G401 (cell line): ENCODE results near the gene CD300LB. TPM values are rescaled to one million over a fixed set of nuclear protein-coding genes. Genes with fewer than 3 reads are reported as not detected.
"Not testable (repeated sequence)": the region's sequence is repeated elsewhere in the genome, so short reads cannot be mapped to it uniquely, and the experiment has no call there.

Experiments used
- DNase-seq: peaks from one replicate; pipeline ENCODE4 v3.0.0-alpha.2; 2015; ENCODE audit warnings: low spot score
- in situ Hi-C: cut with HindIII; loops from 2 replicates; pipeline ENCODE4 v1.10.0; 2016; ENCODE audit warnings: low sequenced_read_pairs, mixed read lengths
- total RNA-seq: library from RNA; depleted of rRNA; stranded (reverse); fragments of >200 nt; shearing (Covaris generic); gene quantifications from 2 replicates; pipeline ENCODE4 v1.2.3, GENCODE V29; 2014

Gene CD300LB
- total RNA-seq, 1 experiment from 2014 or later: not detected

- in situ Hi-C loops: no loop called here
- no peak for DNase-seq
These were observed 2.6 kb downstream of the CD300LB start for GRCh38 chr17:74528491-74529199.

- in situ Hi-C loops: no loop called here
- DNase-seq: no peak
These were observed 3.5 kb downstream of the CD300LB start for GRCh38 chr17:74527756-74528155.

GRCh38 chr17:74527081-74527480, 4.2 kb downstream of the CD300LB start:
- in situ Hi-C loops: no loop called here

GRCh38 chr17:74526681-74527080, 4.6 kb downstream of the CD300LB start:
- in situ Hi-C loops: no loop called here
- no peak for DNase-seq

More at GRCh38 chr17:74527081-74527480, 4.2 kb downstream of the CD300LB start:
- no peak for DNase-seq

GRCh38 chr17:74525781-74526288, 5.4 kb downstream of the CD300LB start:
- DNase-seq: no peak
- in situ Hi-C loops: no loop called here

GRCh38 chr17:74525465-74525725, 5.9 kb downstream of the CD300LB start:
- DNase-seq: no peak
- in situ Hi-C loops: no loop called here

DNA sequence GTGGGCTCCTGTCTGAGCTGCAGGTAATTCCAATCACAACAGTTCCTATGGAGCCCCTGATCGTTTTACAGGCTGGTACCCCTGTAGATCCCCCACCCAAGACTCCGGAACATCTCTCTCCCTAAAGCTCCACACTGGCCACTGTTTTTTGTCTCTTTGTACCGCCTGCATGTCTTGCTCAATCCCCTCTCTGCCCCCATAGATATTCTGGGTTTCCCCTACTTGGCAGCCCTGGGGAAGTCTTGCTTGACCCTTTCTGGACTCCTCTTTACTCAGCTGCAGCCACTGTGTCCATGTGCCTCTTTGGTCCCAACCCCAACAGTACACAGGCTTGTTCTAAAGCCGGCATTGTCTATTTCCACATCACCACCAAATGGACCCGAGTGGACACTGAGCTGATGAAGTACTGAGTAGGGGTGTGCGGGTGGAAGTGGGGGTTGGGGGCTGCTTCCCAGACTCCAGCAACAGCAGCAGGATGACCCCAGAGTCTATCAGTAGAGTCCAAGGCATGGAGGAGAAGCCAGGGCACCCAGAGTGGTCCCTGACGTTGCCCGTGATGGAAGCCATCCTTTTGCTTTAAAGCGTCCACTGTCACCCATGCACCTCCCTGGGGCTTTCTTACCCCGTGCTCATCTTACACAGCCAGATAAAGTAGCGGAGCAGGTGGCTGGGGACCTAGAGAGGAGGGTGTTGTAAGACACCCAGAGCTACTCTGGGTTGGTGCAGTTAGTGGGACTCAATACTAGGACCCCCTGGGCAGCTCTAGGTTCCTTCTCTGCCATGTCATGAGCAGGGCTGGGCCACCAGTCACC, 6.4 kb downstream of the CD300LB start:
- in situ Hi-C loops: no loop called here

DNA sequence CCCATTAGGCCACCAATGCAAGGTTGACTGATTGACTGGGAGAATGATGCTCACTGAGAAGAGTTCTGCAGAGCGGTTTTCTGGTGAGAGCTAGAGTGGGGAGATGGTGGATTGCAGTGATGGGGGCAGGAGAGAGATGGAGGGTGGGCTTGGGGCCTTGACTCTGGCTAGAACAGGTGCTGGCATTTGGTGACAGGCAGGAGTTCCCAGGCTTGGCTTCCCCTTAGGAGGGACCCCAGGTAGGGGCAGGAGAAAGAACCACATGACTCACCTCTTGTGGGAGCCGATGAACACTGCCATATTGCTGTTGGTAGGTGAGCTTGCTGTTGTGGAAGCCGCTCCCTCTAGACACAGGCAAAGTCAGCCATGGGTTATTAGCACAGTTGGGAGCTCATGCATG, 8.0 kb downstream of the CD300LB start:
- in situ Hi-C loops: no loop called here
- DNase-seq: no peak

More for the DNA sequence above, 6.4 kb downstream of the CD300LB start:
- DNase-seq: no peak

- in situ Hi-C loops: no loop called here
- no peak for DNase-seq
These were observed 8.7 kb downstream of the CD300LB start for GRCh38 chr17:74522381-74523105.

DNA sequence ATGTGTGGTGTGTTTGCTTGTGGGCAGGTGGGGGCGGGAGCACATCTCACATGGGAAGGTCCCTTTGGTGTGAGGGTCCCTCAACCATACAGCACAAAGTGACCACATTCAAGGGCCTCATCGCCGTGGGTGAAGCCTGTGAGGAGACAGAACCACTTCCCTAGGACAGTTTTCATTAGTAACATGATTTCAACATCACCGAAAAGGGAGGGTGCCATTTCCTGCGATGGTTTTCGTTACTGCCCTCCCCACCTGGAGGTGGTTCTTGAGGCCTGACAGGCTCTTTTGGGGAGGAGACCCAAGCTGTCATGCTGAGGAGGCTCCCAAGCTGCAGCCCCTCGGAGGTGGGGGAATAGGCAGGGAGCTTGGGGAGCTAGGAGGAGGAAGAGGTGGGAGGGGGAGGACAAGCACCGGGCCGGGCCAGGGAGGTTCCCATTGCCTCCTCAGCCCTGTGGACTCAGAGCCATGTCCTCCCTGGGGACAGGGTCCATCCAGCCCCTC, 9.5 kb downstream of the CD300LB start:
- no peak for DNase-seq
- in situ Hi-C loops: no loop called here

GRCh38 chr17:74520790-74521480, 10.3 kb downstream of the CD300LB start:
- in situ Hi-C loops: no loop called here
- no peak for DNase-seq

DNA sequence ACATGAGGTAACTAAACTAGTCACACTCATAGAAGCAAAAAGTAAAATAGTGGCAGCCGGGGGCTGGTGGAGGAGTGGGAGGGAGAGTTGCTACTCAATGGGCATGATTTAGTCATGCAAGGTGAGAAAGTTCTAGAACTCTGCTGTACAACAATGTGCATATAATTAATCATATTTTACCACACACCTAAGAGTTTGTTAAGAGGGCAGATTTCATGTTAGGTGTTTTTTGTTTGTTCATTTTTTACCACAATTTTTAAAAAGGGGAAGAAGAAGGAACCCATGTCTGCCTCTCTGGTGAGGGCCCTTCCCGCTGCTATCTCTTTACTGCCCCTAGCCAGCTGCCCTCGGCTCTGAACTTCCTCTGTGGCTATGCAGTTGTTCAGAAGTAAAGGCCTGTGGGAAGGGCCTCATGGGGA, 11.2 kb downstream of the CD300LB start:
- in situ Hi-C loops: no loop called here
- no peak for DNase-seq

DNA sequence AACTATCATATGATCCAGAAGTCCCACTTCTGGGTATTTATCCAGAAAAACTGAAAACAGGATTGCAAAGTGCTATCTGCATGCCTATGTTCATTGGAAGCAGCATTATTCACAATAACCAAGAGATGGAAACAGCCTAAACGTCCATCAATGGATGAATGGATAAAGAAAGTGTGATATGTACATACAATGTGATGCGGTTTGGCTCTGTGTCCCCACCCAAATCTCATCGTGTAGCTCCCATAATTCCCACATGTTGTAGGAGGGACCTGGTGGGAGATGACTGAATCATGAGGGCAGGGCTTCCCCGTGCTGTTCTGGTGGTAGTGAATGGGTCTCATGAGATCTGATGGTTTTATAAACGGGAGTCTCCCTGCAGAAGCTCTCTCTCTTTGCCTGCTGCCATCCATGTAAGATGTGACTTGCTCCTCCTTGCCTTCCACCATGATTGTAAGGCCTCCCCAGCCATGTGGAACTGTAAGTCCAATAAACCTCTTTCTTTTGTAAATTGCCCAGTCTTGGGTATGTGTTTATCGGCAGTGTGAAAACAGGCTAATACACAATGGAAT, 12.8 kb downstream of the CD300LB start:
- in situ Hi-C loops, DNase-seq: not testable (repeated sequence)

DNA sequence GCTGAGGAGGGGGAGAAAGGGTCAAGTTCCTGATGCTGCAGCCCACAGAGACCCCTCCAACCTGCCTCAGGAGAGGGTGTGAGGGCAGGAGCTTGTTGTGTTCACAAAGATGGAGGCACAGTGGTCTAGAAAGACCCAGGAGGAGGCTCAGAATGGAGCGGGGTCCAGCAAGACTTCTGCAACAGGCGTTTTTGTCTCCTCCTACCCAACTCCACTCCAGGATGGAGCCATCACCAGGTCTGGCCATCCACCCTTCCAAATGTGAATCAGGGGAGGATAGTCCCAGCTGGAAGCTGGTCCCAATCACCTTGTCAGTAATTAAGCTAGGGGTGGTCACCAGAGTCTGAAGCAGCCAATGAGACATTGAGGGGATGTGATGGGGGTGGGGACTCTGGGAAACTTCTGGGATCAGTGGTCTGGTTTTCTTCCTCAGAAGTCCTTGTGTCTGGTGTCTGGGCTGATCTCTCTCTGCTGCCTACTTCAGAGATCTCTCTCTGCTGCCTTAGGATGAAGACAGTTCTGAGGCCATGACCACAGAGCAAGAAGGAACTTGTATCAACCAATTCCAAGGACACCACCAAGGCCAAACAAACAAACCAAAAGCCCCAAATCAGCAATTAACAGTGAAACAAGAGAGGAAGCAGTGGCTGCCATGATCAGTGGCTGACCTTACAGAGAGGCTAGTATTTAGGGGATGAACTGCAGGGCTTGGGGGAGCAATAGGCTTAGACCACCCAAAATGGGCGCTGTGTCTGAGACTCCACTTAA, 14.5 kb downstream of the CD300LB start:
- no peak for DNase-seq
- in situ Hi-C loops: no loop called here

GRCh38 chr17:74515941-74516340, 15.3 kb downstream of the CD300LB start:
- in situ Hi-C loops: no loop called here
- DNase-seq: no peak

DNA sequence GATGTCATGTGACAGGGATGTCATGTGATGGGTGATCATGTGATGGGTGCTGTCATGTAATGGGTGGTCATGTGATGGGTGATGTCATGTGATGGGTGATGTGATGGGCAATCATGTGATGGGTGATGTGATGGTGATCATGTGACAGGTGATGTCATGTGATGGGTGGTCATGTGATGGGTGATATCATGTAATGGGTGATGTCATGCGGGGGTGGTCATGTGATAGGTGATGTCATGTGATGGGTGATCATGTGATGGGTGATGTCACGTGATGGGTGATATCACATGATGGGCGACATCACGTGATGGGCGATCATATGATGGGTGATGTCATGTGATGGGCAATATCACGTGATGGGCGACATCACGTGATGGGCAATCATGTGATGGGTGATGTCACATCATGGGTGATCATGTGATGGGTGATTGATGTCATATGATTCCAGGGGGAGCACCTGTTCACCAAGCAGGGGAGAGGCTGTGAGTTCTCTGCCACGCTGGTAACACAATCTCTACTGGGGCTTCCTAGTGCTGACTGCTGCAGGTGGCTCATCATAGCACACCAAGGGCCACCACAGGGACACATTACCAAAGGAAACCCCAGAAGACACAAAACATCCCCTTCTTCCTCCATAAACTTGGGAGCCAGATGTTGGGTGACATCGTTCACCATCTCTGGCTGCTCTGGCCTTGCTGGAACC, 16.5 kb downstream of the CD300LB start:
- DNase-seq: peak; percentile 6
- in situ Hi-C loops: no loop called here

DNA sequence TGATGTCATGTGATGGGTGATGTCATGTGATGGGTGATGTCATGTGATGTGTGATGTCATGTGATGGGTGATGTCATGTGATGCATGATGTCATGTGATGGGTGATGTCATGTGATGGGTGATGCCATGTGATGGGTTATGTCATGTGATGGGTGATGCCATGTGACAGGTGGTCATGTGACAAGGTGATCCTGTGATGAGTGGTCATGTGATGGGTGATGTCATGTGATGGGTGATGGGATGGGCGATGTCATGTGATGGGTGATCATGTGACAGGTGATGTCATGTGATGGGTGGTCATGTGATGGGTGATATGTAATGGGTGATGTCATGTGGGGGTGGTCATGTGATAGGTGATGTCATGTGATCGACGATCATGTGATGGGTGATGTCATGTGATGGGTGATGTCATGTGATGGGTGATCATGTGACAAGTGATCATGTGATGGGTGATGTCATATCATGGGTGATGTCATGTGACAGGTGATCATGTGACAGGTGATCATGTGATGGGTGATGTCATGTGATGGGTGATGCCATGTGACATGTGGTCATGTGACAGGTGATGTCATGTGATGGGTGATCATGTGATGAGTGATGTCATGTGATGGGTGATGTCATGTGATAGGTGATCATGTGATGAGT, 17.2 kb downstream of the CD300LB start:
- peak; percentile 7 for DNase-seq
- in situ Hi-C loops: no loop called here
